Cardiac fibroblast (primary cell): Measurements from ENCODE around the gene KEL.

Source experiments
- DNase-seq, 2 donors: peaks; one replicate each; pipeline versions ENCODE4 v3.0.0 to v3.0.0-alpha.2; 2010; ENCODE audit warnings: low read depth in 2 of 2
- H3K4me3 ChIP-seq, 2 donors: replicated peaks in 1 of 2; 1 replicate in 1 of 2; 2 replicates in 1 of 2; pipeline ENCODE4 v1.5.1; 2011; ENCODE audit warnings: low read depth in 2 of 2, low read length in 2 of 2, mild to moderate bottlenecking in 2 of 2, moderate library complexity in 1 of 2
- CTCF ChIP-seq: IDR thresholded peaks from one replicate; pipeline ENCODE4 v1.5.1; 2011; ENCODE audit warnings: low read depth, mild to moderate bottlenecking, low read length, inconsistent platforms

The KEL gene

GRCh38 chr7:142935941-142936565, 26.1 kb downstream of the KEL start:
- no peak for TF ChIP-seq CTCF
- no peak for DNase-seq
- no peak overlapping the region for H3K4me3 ChIP-seq

GRCh38 chr7:142934056-142934455, 28.1 kb downstream of the KEL start:
- TF ChIP-seq CTCF, result no peak
- H3K4me3 ChIP-seq, result no peak overlapping the region
- DNase-seq, result no peak

- no peak for DNase-seq
- H3K4me3 ChIP-seq, result no peak within 1 kb of the TSS
- no peak for TF ChIP-seq CTCF
Measured at GRCh38 chr7:142933624-142934023, 28.5 kb downstream of the KEL start, which contains the start of gene TRPV5. Gene TRPV5, minus strand, starts transcription at chr7:142933746. Its CDS starts 287 bp downstream, at chr7:142933459.

GRCh38 chr7:142933092-142933475, 29.1 kb downstream of the KEL start:
- H3K4me3 ChIP-seq, result no peak overlapping the region
- no peak for DNase-seq
- TF ChIP-seq CTCF, result no peak

- no peak for DNase-seq
- TF ChIP-seq CTCF, result no peak
Measured at GRCh38 chr7:142932386-142933091, 29.6 kb downstream of the KEL start.

GRCh38 chr7:142930126-142930730, 31.9 kb downstream of the KEL start:
- no peak overlapping the region for H3K4me3 ChIP-seq
- no peak for TF ChIP-seq CTCF
- DNase-seq, result no peak

More at GRCh38 chr7:142932386-142933091, 29.6 kb downstream of the KEL start:
- no peak overlapping the region for H3K4me3 ChIP-seq
